Mononuclear cell (primary cell): ENCODE results near the gene PPP4R2. TPM values are rescaled to one million over a fixed set of nuclear protein-coding genes. Genes with fewer than 3 reads are reported as not detected.
A peak's percentile ranks its signal among the peaks of the same experiment; 100 is the strongest.

Source experiments
- H3K27me3 ChIP-seq: 2 replicates; pipeline ENCODE4 v1.6.0; 2011; ENCODE audit warnings: low read length, control low read depth; ENCODE audit not compliant: insufficient read depth
- H3K4me1 ChIP-seq: 2 replicates; pipeline ENCODE4 v1.5.1; 2011; ENCODE audit warnings: mild to moderate bottlenecking, low read length, control low read depth; ENCODE audit not compliant: insufficient read depth
- H3K4me3 ChIP-seq: 2 replicates; pipeline ENCODE4 v1.5.1; 2011; ENCODE audit warnings: mild to moderate bottlenecking, low read length, moderate library complexity
- H3K9me3 ChIP-seq: 2 replicates; pipeline ENCODE4 v1.5.1; 2011; ENCODE audit warnings: low read depth, mild to moderate bottlenecking, control low read depth, low read length
- total RNA-seq: library from RNA; depleted of rRNA; stranded (reverse); fragments of >200 nt; gene quantifications from one replicate; pipeline ENCODE4 v1.2.3, GENCODE V29; 2012

Gene PPP4R2, protein sequence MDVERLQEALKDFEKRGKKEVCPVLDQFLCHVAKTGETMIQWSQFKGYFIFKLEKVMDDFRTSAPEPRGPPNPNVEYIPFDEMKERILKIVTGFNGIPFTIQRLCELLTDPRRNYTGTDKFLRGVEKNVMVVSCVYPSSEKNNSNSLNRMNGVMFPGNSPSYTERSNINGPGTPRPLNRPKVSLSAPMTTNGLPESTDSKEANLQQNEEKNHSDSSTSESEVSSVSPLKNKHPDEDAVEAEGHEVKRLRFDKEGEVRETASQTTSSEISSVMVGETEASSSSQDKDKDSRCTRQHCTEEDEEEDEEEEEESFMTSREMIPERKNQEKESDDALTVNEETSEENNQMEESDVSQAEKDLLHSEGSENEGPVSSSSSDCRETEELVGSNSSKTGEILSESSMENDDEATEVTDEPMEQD
- 74.1 TPM for total RNA-seq

GRCh38 chr3:72996473-72997333 is at the start of gene PPP4R2:
Gene PPP4R2, plus strand, starts transcription at chr3:72996811. Its CDS starts 227 bp downstream, at chr3:72997038.
- Histone ChIP-seq H3K4me3 (peak within 1 kb of the TSS; percentile 82), H3K4me1 (peaks cover 40% of the 10 kb centered on the region), H3K9me3 (no peaks in the 10 kb centered on the region), H3K27me3 (no peaks in the 10 kb centered on the region)

GRCh38 chr3:72947715-72948490 is 48.7 kb upstream of the PPP4R2 start:
- H3K4me1 ChIP-seq, result no peaks in the 10 kb centered on the region
- no peak overlapping the region for H3K4me3 ChIP-seq
- H3K9me3 ChIP-seq, result no peaks in the 10 kb centered on the region
- no peaks in the 10 kb centered on the region for H3K27me3 ChIP-seq

DNA sequence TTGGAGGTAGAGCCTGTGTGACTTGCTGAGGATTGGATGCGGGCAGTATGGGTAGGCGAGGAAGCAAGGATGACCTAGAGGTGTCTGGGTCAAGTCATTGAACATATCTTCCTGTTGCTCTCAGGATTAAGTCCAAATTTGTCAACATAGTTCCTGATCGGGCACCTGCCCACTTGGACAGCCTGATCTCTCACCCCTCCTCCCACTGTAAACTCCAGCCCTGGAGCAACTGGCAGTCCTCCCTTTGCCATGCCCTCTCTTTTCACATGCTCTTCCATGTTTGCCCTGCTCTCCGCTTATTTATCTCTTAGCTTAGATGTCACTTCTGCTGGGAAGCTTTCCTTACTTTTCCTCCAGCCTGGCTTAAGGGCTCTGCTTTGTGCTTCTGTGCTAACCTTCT is 47.6 kb upstream of the PPP4R2 start:
- H3K4me3 ChIP-seq, result no peak overlapping the region
- no peaks in the 10 kb centered on the region for H3K27me3 ChIP-seq
- H3K9me3 ChIP-seq, result no peaks in the 10 kb centered on the region
- no peaks in the 10 kb centered on the region for H3K4me1 ChIP-seq

- H3K4me3 ChIP-seq, result no peak overlapping the region
- no peaks in the 10 kb centered on the region for H3K27me3 ChIP-seq
- H3K4me1 ChIP-seq, result no peaks in the 10 kb centered on the region
- no peaks in the 10 kb centered on the region for H3K9me3 ChIP-seq
Observed at GRCh38 chr3:72950372-72950771, 46.2 kb upstream of the PPP4R2 start.

DNA sequence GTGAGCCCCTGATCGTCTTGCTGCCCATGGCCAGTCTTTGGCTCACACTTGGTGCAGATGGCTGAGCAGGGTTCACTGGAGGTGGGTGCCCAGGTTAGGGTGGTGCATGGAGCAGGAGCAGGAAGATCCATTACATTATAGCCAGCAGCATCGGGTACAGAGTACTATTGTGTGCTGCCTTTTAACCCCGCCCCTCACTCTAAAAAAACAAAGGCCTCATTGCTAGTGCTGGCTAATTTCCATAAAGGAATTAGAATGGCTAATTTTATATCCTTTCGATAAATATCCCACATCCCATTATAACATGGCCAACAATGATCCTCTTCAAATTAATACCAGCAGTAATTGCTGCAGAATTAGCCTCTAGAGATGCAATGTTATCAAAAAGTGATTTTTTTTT is 45.8 kb upstream of the PPP4R2 start:
- Histone ChIP-seq H3K9me3 (no peaks in the 10 kb centered on the region), H3K4me1 (no peaks in the 10 kb centered on the region), H3K27me3 (no peaks in the 10 kb centered on the region), H3K4me3 (no peak overlapping the region)

DNA sequence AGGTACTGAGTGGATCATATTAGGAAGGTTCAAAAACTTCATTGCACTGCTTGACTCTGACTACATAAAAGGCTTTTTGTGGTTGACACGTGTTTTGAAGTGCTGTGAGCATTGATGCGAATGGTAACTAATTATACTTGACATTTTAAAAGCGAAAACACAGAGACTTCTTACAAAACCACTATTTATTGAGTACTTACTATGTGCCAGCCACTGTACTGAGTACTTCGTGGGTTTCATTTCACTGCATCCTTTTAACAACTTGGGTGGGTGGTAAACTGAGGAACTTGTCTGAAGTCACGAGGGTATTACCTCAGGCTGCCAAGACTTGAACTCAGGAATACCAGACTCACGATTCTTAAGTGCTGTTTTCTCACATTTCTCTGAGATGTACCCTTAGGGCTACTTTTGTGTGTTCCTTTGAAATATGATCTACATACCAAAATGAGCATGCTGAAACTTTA is 45.3 kb upstream of the PPP4R2 start:
- no peak overlapping the region for H3K4me3 ChIP-seq
- no peaks in the 10 kb centered on the region for H3K9me3 ChIP-seq
- H3K4me1 ChIP-seq, result no peaks in the 10 kb centered on the region
- no peaks in the 10 kb centered on the region for H3K27me3 ChIP-seq

DNA sequence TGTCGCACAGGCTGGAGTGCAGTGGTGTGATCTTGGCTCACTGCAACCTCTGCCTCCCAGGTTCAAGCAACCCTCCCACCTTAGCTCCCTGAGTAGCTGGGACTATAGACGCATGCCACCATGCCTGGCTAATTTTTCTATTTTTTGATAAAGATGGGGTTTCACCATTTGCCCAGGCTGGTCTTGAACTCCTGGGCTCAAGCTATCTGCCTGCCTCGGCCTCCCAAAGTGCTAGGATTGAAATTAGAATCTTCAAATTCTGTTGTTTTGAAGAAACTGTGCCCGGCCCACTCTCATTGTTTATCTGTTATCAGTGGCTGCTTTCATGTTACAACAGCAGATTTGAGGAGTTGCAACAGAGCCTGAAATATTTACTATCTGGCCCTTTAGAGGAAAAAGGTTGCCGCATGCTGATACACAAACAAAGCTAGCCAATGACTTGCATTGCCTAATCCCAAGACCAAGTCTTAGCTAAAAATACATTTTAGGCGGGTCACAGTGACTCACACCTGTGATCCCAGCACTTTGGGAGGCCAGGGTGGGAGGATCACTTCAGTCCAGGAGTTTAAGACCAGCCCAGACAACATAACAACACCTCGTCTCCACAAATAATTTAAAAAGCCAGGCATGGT is 43.2 kb upstream of the PPP4R2 start:
- Histone ChIP-seq H3K27me3 (no peaks in the 10 kb centered on the region), H3K4me1 (no peaks in the 10 kb centered on the region), H3K4me3 (no peak overlapping the region), H3K9me3 (no peaks in the 10 kb centered on the region)

DNA sequence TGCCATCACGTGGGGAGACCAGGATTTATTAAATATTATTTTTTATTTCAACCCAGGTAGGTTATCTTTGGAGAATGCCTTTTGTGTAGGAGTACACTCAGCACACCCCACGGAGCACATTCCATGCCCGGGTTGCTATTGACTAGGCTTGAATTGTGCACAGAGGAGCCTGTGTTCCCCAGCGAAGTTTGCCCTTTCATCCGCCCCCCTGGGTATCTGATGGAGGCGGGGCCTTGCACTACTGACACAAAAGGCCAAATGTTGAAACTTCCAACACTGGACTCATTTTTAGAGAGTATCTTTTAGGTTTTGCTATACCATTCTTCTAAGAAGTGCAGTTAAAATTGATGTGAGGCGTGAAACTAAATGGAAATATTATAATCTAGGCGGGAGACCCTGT is 39.3 kb upstream of the PPP4R2 start:
- Histone ChIP-seq H3K4me1 (peaks cover 8% of the 10 kb centered on the region), H3K27me3 (no peaks in the 10 kb centered on the region), H3K4me3 (no peak overlapping the region), H3K9me3 (no peaks in the 10 kb centered on the region)

DNA sequence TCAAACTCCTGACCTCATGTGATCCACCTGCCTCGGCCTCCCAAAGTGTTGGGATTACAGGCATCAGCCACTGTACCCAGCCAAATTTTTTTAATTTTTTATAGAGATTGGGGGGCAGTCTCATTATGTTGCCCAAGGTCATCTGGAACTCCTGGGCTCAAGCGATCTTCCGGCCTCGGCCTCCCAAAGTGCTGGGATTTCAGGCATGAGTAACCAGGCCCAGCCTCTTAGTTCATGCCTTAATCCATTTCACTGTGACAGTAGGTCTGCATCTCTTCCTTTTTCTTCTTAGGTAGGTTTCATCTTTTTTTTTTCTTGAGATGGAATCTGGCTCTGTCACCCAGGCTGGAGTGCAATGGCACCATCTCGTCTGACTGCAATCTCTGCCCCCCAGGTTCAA is 37.3 kb upstream of the PPP4R2 start:
- H3K4me1 ChIP-seq, result peaks cover 8% of the 10 kb centered on the region
- no peaks in the 10 kb centered on the region for H3K9me3 ChIP-seq
- no peaks in the 10 kb centered on the region for H3K27me3 ChIP-seq
- no peak overlapping the region for H3K4me3 ChIP-seq

DNA sequence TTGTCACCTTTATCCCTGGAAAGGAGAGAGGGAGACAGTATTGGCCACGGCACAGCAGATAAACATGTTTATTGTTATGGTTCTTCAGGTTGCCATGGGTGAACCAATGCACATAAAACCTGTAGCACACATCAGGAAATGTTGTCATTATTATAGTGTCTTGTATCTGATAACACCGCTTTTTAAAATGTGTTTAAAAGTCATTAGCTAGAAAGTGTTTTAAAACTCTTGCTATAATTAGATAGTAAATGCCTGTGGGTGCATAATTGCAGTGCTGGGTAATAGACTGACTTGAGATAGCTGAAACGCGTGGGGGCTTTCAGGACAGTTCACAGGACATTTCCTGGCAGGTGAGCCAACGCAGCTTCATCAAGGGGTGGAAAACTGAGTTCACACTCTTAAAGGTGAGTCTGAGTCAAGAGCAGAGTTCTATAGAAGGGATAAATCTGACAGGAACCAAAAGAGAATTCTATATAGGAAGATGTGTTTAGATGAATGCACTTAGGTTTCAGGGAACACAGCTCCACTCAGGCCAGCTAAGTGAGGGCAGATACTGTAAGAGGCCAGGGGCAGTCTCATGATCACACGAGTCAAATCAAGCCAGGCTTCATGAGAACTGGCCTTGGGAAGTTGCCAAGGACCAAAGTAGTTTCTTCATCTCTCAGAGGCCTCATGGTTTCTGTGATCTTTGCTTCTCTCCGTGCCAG is 35.6 kb upstream of the PPP4R2 start:
- Histone ChIP-seq H3K4me1 (peaks cover 17% of the 10 kb centered on the region), H3K27me3 (no peaks in the 10 kb centered on the region), H3K9me3 (no peaks in the 10 kb centered on the region), H3K4me3 (no peak overlapping the region)

- H3K9me3 ChIP-seq, result no peaks in the 10 kb centered on the region
- peaks cover 22% of the 10 kb centered on the region for H3K4me1 ChIP-seq
- no peak overlapping the region for H3K4me3 ChIP-seq
Observed at GRCh38 chr3:72961752-72962151, 34.9 kb upstream of the PPP4R2 start.

DNA sequence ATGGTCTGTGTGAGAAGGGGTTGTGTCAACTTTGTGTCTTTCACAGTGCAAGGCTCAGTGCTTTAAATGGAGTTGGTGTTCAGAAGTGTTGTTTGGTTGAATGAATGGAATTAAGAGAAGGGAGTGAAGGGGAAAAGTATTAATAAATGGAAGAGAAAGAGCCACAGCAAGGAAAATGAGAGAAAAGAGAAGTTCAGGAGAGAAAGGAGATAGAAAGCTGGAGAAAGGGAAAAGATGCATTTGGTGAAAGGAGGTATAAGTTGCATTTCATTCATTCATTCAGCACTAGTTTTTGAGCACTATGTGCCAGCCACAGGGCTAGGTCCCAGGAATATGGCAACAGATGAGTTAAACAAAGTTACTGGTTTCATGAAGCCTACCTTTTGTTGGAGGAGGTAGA is 34.3 kb upstream of the PPP4R2 start:
- Histone ChIP-seq H3K4me3 (no peak overlapping the region), H3K4me1 (peaks cover 22% of the 10 kb centered on the region), H3K9me3 (no peaks in the 10 kb centered on the region), H3K27me3 (no peaks in the 10 kb centered on the region)

More at GRCh38 chr3:72961752-72962151, 34.9 kb upstream of the PPP4R2 start:
- H3K27me3 ChIP-seq, result no peaks in the 10 kb centered on the region

DNA sequence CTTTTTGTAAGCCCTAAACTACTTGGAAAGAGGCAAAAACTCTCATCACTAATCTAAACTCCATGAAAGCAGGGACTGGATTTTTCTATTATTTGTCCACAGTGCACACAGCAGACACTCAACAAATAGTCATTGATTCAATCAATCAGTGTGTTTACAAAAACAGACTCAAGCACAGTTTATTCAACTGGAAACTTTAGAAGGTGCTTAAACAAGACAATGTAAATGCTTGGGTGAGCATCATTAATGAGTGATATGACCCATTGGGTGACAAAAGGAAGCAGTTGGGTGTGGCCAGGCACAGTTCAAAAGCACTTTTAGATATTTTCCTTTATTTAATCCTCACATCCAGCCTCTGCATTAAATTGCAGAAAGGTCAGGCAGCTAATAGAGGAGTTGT is 32.0 kb upstream of the PPP4R2 start:
- H3K27me3 ChIP-seq, result no peaks in the 10 kb centered on the region
- no peaks in the 10 kb centered on the region for H3K9me3 ChIP-seq
- no peak overlapping the region for H3K4me3 ChIP-seq
- H3K4me1 ChIP-seq, result peaks cover 22% of the 10 kb centered on the region

- H3K4me1 ChIP-seq, result peaks cover 14% of the 10 kb centered on the region
- H3K27me3 ChIP-seq, result no peaks in the 10 kb centered on the region
- H3K9me3 ChIP-seq, result no peaks in the 10 kb centered on the region
Observed at GRCh38 chr3:72968266-72968664, 28.3 kb upstream of the PPP4R2 start.

More at GRCh38 chr3:72968266-72968664, 28.3 kb upstream of the PPP4R2 start:
- no peak overlapping the region for H3K4me3 ChIP-seq
